GM12801 (cell line): ENCODE data around the gene HDDC3.

Source experiments
- TF ChIP-seq, protein P1 (sequence below): IDR thresholded peaks from one replicate; pipeline ENCODE4 v1.5.1; 2011; ENCODE audit warnings: control low read depth; ENCODE audit not compliant: insufficient read length; ENCODE audit errors: extremely low read depth

The HDDC3 gene

GRCh38 chr15:90912770-90913075 is 19.6 kb downstream of the HDDC3 start:
- TF ChIP-seq, protein P1, sequence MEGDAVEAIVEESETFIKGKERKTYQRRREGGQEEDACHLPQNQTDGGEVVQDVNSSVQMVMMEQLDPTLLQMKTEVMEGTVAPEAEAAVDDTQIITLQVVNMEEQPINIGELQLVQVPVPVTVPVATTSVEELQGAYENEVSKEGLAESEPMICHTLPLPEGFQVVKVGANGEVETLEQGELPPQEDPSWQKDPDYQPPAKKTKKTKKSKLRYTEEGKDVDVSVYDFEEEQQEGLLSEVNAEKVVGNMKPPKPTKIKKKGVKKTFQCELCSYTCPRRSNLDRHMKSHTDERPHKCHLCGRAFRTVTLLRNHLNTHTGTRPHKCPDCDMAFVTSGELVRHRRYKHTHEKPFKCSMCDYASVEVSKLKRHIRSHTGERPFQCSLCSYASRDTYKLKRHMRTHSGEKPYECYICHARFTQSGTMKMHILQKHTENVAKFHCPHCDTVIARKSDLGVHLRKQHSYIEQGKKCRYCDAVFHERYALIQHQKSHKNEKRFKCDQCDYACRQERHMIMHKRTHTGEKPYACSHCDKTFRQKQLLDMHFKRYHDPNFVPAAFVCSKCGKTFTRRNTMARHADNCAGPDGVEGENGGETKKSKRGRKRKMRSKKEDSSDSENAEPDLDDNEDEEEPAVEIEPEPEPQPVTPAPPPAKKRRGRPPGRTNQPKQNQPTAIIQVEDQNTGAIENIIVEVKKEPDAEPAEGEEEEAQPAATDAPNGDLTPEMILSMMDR, result no peak

DNA sequence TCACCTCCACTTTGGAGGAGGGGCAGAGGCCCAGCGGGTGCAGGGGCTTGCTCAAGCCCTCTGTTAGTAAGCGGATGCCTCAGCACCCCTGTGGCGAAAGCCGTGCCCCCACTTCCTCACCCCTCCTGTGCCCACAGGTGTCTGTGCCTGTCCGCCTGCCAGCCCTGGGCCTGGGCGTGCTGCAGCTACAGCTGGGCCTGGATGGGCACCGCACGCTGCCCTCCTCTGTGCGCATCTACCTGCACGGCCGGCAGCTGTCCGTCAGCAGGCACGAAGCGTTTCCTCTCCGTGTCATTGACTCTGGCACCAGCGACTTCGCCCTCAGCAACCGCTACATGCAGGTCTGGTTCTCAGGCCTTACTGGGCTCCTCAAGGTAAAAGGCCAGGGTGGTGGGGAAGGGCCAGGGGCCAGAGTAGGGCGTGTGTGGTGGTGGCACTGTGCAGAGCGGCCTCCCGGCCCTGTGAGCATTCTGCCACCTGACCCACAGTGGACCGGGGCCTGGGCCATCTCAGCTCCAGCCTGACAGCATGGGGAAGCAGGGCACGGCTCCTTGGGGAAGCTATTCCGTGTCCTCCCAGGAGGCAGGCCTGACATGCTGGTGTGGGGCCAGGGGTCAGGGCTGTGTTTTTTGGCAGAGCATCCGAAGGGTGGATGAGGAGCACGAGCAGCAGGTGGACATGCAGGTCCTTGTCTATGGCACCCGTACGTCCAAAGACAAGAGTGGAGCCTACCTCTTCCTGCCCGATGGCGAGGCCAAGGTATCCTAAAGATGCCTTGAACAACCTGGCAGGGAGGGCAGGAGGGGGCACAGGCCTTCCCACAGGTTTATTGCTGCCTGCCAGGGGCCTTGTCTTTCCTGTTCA is 20.2 kb downstream of the HDDC3 start:
- TF ChIP-seq, protein P1, result no peak

- TF ChIP-seq, protein P1, result no peak
Measured at GRCh38 chr15:90911302-90911623, 21.1 kb downstream of the HDDC3 start.

DNA sequence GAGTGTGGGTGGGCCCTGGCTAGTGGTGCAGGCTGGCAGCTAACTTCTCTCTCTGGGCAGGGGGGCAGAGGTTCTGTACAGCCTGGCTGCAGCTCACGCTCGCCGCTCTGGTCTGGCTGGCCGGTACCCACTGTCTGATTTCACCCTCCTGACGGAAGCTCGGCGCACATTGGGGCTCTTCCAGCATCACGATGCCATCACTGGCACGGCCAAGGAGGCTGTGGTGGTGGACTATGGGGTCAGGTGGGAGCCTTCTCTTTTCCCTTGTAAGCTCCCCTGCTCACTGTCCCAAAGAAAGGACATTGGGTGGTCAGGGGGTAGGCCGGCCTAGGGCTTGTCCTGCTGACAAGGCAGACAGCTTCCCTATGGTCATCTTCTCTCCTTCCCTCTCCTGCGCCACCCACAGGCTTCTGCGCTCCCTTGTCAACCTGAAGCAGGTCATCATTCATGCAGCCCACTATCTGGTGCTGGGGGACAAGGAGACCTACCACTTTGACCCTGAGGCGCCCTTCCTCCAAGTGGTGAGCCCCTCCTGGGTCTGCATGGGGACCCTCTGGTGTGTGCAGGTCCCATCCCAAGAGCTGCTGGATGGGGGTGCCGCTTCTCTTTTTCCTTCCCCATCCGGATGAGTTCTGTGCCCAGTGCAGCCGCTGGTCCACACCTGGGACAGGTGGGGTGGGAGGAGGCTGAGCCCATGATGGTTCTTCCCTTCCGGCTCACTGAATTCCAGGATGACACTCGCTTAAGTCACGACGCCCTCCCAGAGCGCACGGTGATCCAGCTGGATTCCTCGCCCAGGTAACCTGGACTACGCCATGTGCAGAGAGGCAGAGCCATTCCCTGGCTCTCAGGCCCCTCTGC is 21.7 kb downstream of the HDDC3 start:
- TF ChIP-seq, protein P1, result no peak

GRCh38 chr15:90909976-90910375 is 22.4 kb downstream of the HDDC3 start:
- TF ChIP-seq, protein P1, result no peak

GRCh38 chr15:90907838-90908507 is 24.4 kb downstream of the HDDC3 start:
- TF ChIP-seq, protein P1, result no peak

DNA sequence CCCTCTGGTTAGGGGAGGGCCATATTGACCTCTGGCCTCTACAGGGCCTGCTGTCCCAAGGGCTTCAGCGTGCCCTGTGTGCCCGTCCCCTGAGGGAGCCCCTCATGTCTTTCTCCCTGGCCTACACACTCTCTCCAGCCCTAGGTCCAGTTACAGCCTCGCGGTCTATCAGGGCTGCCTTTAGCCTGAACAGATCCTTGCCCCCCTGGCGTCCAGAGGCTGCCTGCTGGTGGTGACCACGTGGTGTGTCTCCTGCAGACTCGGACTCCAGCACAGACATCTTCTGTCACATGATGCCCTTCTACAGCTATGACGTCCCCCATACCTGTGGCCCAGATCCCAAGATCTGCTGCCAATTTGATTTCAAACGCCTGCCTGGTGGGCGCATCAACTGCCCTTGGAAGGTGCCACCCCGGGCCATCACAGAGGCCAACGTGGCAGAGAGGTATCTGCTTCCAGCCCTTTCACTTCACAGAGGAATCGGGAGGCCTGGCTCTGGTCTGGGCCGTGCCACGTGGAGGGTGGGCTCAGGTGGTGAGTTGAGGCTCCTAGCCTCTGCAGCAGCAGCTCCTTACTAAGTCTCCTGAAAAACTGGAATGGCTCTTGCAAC is 25.2 kb downstream of the HDDC3 start:
- TF ChIP-seq, protein P1, result no peak
